GM21423 (cell line): ENCODE results near the gene CAMK2B.

ENCODE experiments used
- ATAC-seq: cut with Tn5 transposase; IDR thresholded peaks from one replicate; pipeline ENCODE4 v1.9.1; 2021; ENCODE audit warnings: mild to moderate bottlenecking, moderate library complexity; ENCODE audit not compliant: unreplicated experiment

The CAMK2B gene

GRCh38 chr7:44287488-44288380 is 37.7 kb downstream of the CAMK2B start:
- ATAC-seq = no peak

GRCh38 chr7:44286618-44287487 is 38.5 kb downstream of the CAMK2B start:
- ATAC-seq = no peak

- ATAC-seq = no peak
Measured at GRCh38 chr7:44286182-44286617, 39.2 kb downstream of the CAMK2B start.

GRCh38 chr7:44285561-44285960 is 39.8 kb downstream of the CAMK2B start:
- no peak for ATAC-seq

GRCh38 chr7:44284881-44285541 is 40.4 kb downstream of the CAMK2B start:
- ATAC-seq = no peak

- no peak for ATAC-seq
Measured at GRCh38 chr7:44284216-44284615, 41.2 kb downstream of the CAMK2B start.

- ATAC-seq = no peak
Measured at GRCh38 chr7:44283381-44284211, 41.8 kb downstream of the CAMK2B start.

GRCh38 chr7:44282601-44283171 is 42.7 kb downstream of the CAMK2B start:
- ATAC-seq = no peak

GRCh38 chr7:44281811-44282600 is 43.4 kb downstream of the CAMK2B start:
- no peak for ATAC-seq

- ATAC-seq = no peak
Measured at GRCh38 chr7:44280993-44281721, 44.2 kb downstream of the CAMK2B start.

GRCh38 chr7:44280636-44280992 is 44.8 kb downstream of the CAMK2B start:
- no peak for ATAC-seq

- ATAC-seq = no peak
Measured at GRCh38 chr7:44279731-44280505, 45.5 kb downstream of the CAMK2B start.

GRCh38 chr7:44279286-44279685 is 46.1 kb downstream of the CAMK2B start:
- ATAC-seq = no peak

- ATAC-seq = no peak
Measured at GRCh38 chr7:44278451-44279161, 46.8 kb downstream of the CAMK2B start.

- no peak for ATAC-seq
Measured at GRCh38 chr7:44277851-44278250, 47.5 kb downstream of the CAMK2B start.

- ATAC-seq = no peak
Measured at GRCh38 chr7:44277391-44277790, 48.0 kb downstream of the CAMK2B start.

- no peak for ATAC-seq
Measured at GRCh38 chr7:44276571-44277221, 48.7 kb downstream of the CAMK2B start.
